HepG2 (cell line): ENCODE results near the gene TOX2. TPM values are rescaled to one million over a fixed set of nuclear protein-coding genes. Genes with fewer than 3 reads are reported as not detected.

Source experiments
- ATAC-seq: fragments of 200-7000 bp; cut with Tn5 transposase; 3 replicates; pipeline ENCODE4 v1.9.1; 2020; ENCODE audit warnings: mild to moderate bottlenecking, moderate library complexity
- BruUV-seq: library from RNA; stranded (reverse); fragments of 400-500 nt; replicated peaks from 2 replicates; lab custom pipeline; 2021; lab: Mats Ljungman, UMichigan
- CTCF ChIA-PET: fragments of 300-600 bp; formaldehyde crosslinking; extraction: SDS; loops from one replicate; lab custom pipeline; 2021; ENCODE audit warnings: low total read pairs, inconsistent platforms, low intra/inter-chr PET ratio; lab: Yijun Ruan, JAX
- POLR2A ChIA-PET: fragments of 350-600 bp; sonication (Branson Sonifier 250); formaldehyde crosslinking; loops from one replicate; lab custom pipeline; 2020; ENCODE audit warnings: antibody characterized with exemption, inconsistent platforms; lab: Yijun Ruan, JAX
- DNase-seq: peaks from one replicate; pipeline ENCODE4 v3.0.0-alpha.2; 2015; ENCODE audit warnings: low spot score
- FAIRE-seq: peaks from 3 replicates; lab custom pipeline; 2011; peaks lifted over from hg19 to GRCh38; lab: Jason Lieb, UNC
- H2AFZ ChIP-seq: one replicate; pipeline ENCODE4 v1.6.1; 2011; ENCODE audit warnings: low read length, inconsistent platforms
- H3K27ac ChIP-seq: fragments of 300-600 bp; 3 replicates; pipeline ENCODE4 v1.8.0; 2011; ENCODE audit warnings: mixed run types, mild to moderate bottlenecking, mixed read lengths, low read length, inconsistent platforms; ENCODE audit not compliant: insufficient read depth; ENCODE audit errors: extremely low read length
- H3K27me3 ChIP-seq, 2 experiments: fragments of 200-600 bp in 1 of 2; 2 replicates in 1 of 2; 3 replicates in 1 of 2; pipeline versions ENCODE4 v1.6.0 to v1.8.0; 2011; ENCODE audit warnings: low read length in 2 of 2, mild to moderate bottlenecking in 2 of 2, moderate library complexity in 2 of 2, inconsistent platforms in 1 of 2; ENCODE audit not compliant: insufficient read depth in 2 of 2, control insufficient read depth in 1 of 2
- H3K36me3 ChIP-seq, 2 experiments: fragments of 200-600 bp in 1 of 2; replicated peaks in 1 of 2; 2 replicates in 1 of 2; 3 replicates in 1 of 2; pipeline versions ENCODE4 v1.5.1 to v1.8.0; 2011; ENCODE audit warnings: low read length in 2 of 2, inconsistent platforms in 1 of 2; ENCODE audit not compliant: insufficient read depth in 2 of 2, control insufficient read depth in 1 of 2
- H3K4me1 ChIP-seq: 2 replicates; pipeline ENCODE4 v1.5.1; 2012; ENCODE audit warnings: low read length, inconsistent platforms; ENCODE audit not compliant: insufficient read depth
- H3K4me2 ChIP-seq: 2 replicates; pipeline ENCODE4 v1.6.0; 2011; ENCODE audit warnings: low read depth, low read length, inconsistent platforms
- H3K4me3 ChIP-seq, 3 experiments: fragments of 200-600 bp in 1 of 3; sonication (generic), shearing (Covaris generic) in 1 of 3; replicated peaks in 1 of 3; 2 replicates each; pipeline ENCODE4 v1.5.1; 2011 to 2016; ENCODE audit warnings: low read length in 3 of 3, inconsistent platforms in 2 of 3, low read depth in 2 of 3, mild to moderate bottlenecking in 2 of 3, control low read depth in 1 of 3, mixed read lengths in 1 of 3; ENCODE audit not compliant: insufficient read depth in 1 of 3
- H3K79me2 ChIP-seq: one replicate; pipeline ENCODE4 v1.6.1; 2011; ENCODE audit warnings: low read length, inconsistent platforms; ENCODE audit not compliant: insufficient read depth
- H3K9ac ChIP-seq: 2 replicates; pipeline ENCODE4 v1.6.0; 2011; ENCODE audit warnings: mild to moderate bottlenecking, low read depth, low read length, inconsistent platforms; ENCODE audit not compliant: insufficient read depth
- H3K9me3 ChIP-seq: 2 replicates; pipeline ENCODE4 v1.5.1; 2012; ENCODE audit warnings: mild to moderate bottlenecking, low read length
- H4K20me1 ChIP-seq: 2 replicates; pipeline ENCODE4 v1.6.0; 2011; ENCODE audit warnings: inconsistent platforms, mild to moderate bottlenecking, low read length, moderate library complexity; ENCODE audit not compliant: insufficient read depth
- DMTF1 ChIP-seq: sonication (generic); formaldehyde crosslinking; IDR thresholded peaks from 2 replicates; pipeline ENCODE4 v1.4.0; 2020; ENCODE audit warnings: mild to moderate bottlenecking, missing genetic modification reagents
- EED ChIP-seq: sonication (generic); formaldehyde crosslinking; IDR thresholded peaks from 2 replicates; pipeline ENCODE4 v1.5.0; 2020; ENCODE audit warnings: mild to moderate bottlenecking, missing genetic modification reagents
- ETS1 ChIP-seq: sonication (generic); formaldehyde crosslinking; IDR thresholded peaks from 2 replicates; pipeline ENCODE4 v1.4.0; 2020; ENCODE audit warnings: missing genetic modification reagents
- EZH2 ChIP-seq: conservative IDR thresholded peaks from 2 replicates; pipeline ENCODE4 v1.6.1; 2012; ENCODE audit warnings: mild to moderate bottlenecking, low read depth, low read length, moderate library complexity
- GLI4 ChIP-seq: sonication (generic); formaldehyde crosslinking; IDR thresholded peaks from 2 replicates; pipeline ENCODE4 v1.5.1; 2020; ENCODE audit warnings: missing genetic modification reagents, mild to moderate bottlenecking, moderate library complexity, borderline replicate concordance
- GPN1 ChIP-seq: sonication (generic); formaldehyde crosslinking; IDR thresholded peaks from 2 replicates; pipeline ENCODE4 v1.5.1; 2020; ENCODE audit warnings: missing genetic modification reagents, borderline replicate concordance
- ZBTB20 ChIP-seq: sonication (generic); formaldehyde crosslinking; IDR thresholded peaks from 2 replicates; pipeline ENCODE4 v1.8.1; 2023; ENCODE audit warnings: missing genetic modification reagents, low read depth, mild to moderate bottlenecking, borderline replicate concordance
- ZBTB39 ChIP-seq: sonication (generic); formaldehyde crosslinking; IDR thresholded peaks from 2 replicates; pipeline ENCODE4 v1.5.0; 2020; ENCODE audit warnings: missing genetic modification reagents
- ZNF121 ChIP-seq: sonication (generic); formaldehyde crosslinking; IDR thresholded peaks from 2 replicates; pipeline ENCODE4 v1.5.0; 2020; ENCODE audit warnings: mild to moderate bottlenecking, missing genetic modification reagents
- ZNF30 ChIP-seq: sonication (generic); formaldehyde crosslinking; IDR thresholded peaks from 2 replicates; pipeline ENCODE4 v1.5.0; 2020; ENCODE audit warnings: mild to moderate bottlenecking, missing genetic modification reagents
- ZNF557 ChIP-seq: sonication (generic); formaldehyde crosslinking; IDR thresholded peaks from 2 replicates; pipeline ENCODE4 v1.4.0; 2020; ENCODE audit warnings: missing genetic modification reagents
- ZNF572 ChIP-seq: sonication (generic); formaldehyde crosslinking; IDR thresholded peaks from 2 replicates; pipeline ENCODE4 v1.5.1; 2020; ENCODE audit warnings: mild to moderate bottlenecking, missing genetic modification reagents
- ZNF7 ChIP-seq: IDR thresholded peaks from 2 replicates; pipeline ENCODE4 v1.6.1; 2016; ENCODE audit warnings: missing biosample characterization, missing genetic modification reagents
- WGBS: methylation state at CpG from one replicate; pipeline ENCODE4 v1.1.6; 2017; ENCODE audit warnings: low lambda C conversion rate; 5-methylcytosine and 5-hydroxymethylcytosine counted together
- in situ Hi-C: cut with HindIII; loops from 2 replicates; pipeline ENCODE4 v1.10.0; 2017; ENCODE audit warnings: low pct_unique_long_range_greater_than_20kb; ENCODE audit not compliant: extremely low pct_ligation_motif_present
- intact Hi-C: fragments of 100-400 bp; cut with micrococcal nuclease; formaldehyde crosslinking; loops from one replicate; pipeline ENCODE4 v1.10.0; 2022; ENCODE audit not compliant: unreplicated experiment
- polyA plus RNA-seq, 8 experiments: library from polyadenylated mRNA; depleted of rRNA in 3 of 8; stranded (reverse) in 7 of 8; unstranded in 1 of 8; fragments of >200 nt; fragmentation: Illumina TruSeq in 4 of 8; extraction: Trizol in 4 of 8; gene quantifications; 2 replicates each; pipeline versions ENCODE4 v1.2.1 to v1.2.3, GENCODE V29; 2011 to 2016; ENCODE audit warnings: low read depth in 4 of 8, missing spikeins in 1 of 8, mixed read lengths in 1 of 8; ENCODE audit not compliant: insufficient read depth in 1 of 8
- total RNA-seq, 5 experiments: library from RNA; depleted of rRNA; stranded (reverse); fragments of >200 nt; fragmentation: Illumina TruSeq; extraction: Trizol; gene quantifications; 2 replicates each; pipeline ENCODE4 v1.2.3, GENCODE V29; 2016; ENCODE audit warnings: low read depth in 1 of 5
- TF ChIP-seq, protein P1 (sequence below): fragments of 450-650 bp; IDR thresholded peaks from 2 replicates; pipeline ENCODE4 v1.6.1; 2017

TOX2 gene
- total and polyA plus RNA-seq, 2 of the 13 experiments (the other 11 are each of a cell fraction or from before 2014, with no cell fraction given): not detected

GRCh38 chr20:43945391-43946205, 30.9 kb downstream of the TOX2 start (continued):
- TF ChIP-seq ZBTB20: no peak
- TF ChIP-seq, all 625 proteins: peak for 0

- no peak for FAIRE-seq
Observed at GRCh38 chr20:43946206-43946491, 31.5 kb downstream of the TOX2 start.

More at GRCh38 chr20:43946206-43946491, 31.5 kb downstream of the TOX2 start:
- Histone ChIP-seq H3K4me2 (no peak overlapping the region), H3K79me2 (no peaks in the 10 kb centered on the region), H4K20me1 (no peaks in the 10 kb centered on the region), H3K4me3 (no peak overlapping the region), H3K9ac (no peak overlapping the region), H3K27me3 (peaks cover 14 to 54% of the 10 kb centered on the region in 2 experiments; a peak in 3 of 5 replicates), H3K36me3 (no peaks in the 10 kb centered on the region), H3K9me3 (no peaks in the 10 kb centered on the region), H3K4me1 (no peaks in the 10 kb centered on the region), H2AFZ (no peak overlapping the region), H3K27ac (no peak overlapping the region)
- in situ Hi-C loops: no loop called here
- 14% methylated on average over 2 of the region's 2 CpGs for WGBS
- no TSS peak for BruUV-seq
- ChIA-PET POLR2A (no interaction called here), CTCF (no interaction called here)
- no peak for TF ChIP-seq EZH2
- TF ChIP-seq ETS1 (CRISPR knock-in tag): no peak
- no peak for TF ChIP-seq DMTF1
- no peak for TF ChIP-seq GLI4 (CRISPR knock-in tag)
- TF ChIP-seq ZNF572 (CRISPR knock-in tag): no peak
- no peak for TF ChIP-seq ZNF121 (CRISPR knock-in tag)
- TF ChIP-seq EED (CRISPR knock-in tag): no peak
- TF ChIP-seq GPN1 (CRISPR knock-in tag): no peak
- no peak for TF ChIP-seq ZNF7
- TF ChIP-seq ZBTB39: no peak
- no peak for TF ChIP-seq ZNF30 (CRISPR knock-in tag)
- no peak for TF ChIP-seq ZNF557
- TF ChIP-seq, protein P1, sequence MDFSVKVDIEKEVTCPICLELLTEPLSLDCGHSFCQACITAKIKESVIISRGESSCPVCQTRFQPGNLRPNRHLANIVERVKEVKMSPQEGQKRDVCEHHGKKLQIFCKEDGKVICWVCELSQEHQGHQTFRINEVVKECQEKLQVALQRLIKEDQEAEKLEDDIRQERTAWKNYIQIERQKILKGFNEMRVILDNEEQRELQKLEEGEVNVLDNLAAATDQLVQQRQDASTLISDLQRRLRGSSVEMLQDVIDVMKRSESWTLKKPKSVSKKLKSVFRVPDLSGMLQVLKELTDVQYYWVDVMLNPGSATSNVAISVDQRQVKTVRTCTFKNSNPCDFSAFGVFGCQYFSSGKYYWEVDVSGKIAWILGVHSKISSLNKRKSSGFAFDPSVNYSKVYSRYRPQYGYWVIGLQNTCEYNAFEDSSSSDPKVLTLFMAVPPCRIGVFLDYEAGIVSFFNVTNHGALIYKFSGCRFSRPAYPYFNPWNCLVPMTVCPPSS: no peak
- intact Hi-C loops: no loop called here
- ATAC-seq (no peak), DNase-seq (no peak)
